GM21360 (cell line): ENCODE data around the gene QRICH1.

ENCODE experiments used
- ATAC-seq: cut with Tn5 transposase; IDR thresholded peaks from one replicate; pipeline ENCODE4 v1.9.1; 2021; ENCODE audit warnings: mild to moderate bottlenecking, moderate library complexity; ENCODE audit not compliant: unreplicated experiment

QRICH1 gene

GRCh38 chr3:49119439-49119838 lies 25.6 kb upstream of the QRICH1 start:
- no peak for ATAC-seq

GRCh38 chr3:49119036-49119435 lies 25.2 kb upstream of the QRICH1 start:
- ATAC-seq = no peak

- no peak for ATAC-seq
These were observed 18.4 kb upstream of the QRICH1 start for GRCh38 chr3:49112262-49112661.

- ATAC-seq = no peak
These were observed 17.5 kb upstream of the QRICH1 start for GRCh38 chr3:49111347-49111746.

- ATAC-seq = no peak
These were observed 16.9 kb upstream of the QRICH1 start for GRCh38 chr3:49110780-49111179.

GRCh38 chr3:49108346-49108745 lies 14.5 kb upstream of the QRICH1 start:
- no peak for ATAC-seq

GRCh38 chr3:49104427-49105291 lies 10.8 kb upstream of the QRICH1 start, which contains the start of gene QARS1:
TSS of gene QARS1 (minus strand) at chr3:49104757. CDS start at chr3:49104733, 24 bp downstream.
- ATAC-seq = peak; percentile 77

- no peak for ATAC-seq
These were observed 10.2 kb upstream of the QRICH1 start for GRCh38 chr3:49104052-49104426.

- no peak for ATAC-seq
These were observed 6.3 kb upstream of the QRICH1 start for GRCh38 chr3:49100046-49100615.

- no peak for ATAC-seq
These were observed 5.2 kb upstream of the QRICH1 start for GRCh38 chr3:49098910-49099630.

GRCh38 chr3:49098429-49098828 lies 4.6 kb upstream of the QRICH1 start:
- no peak for ATAC-seq

- ATAC-seq = peak; percentile 35
These were observed 676 bp downstream of the QRICH1 start for GRCh38 chr3:49092938-49093852.

GRCh38 chr3:49081429-49081828 lies 12.4 kb downstream of the QRICH1 start:
- ATAC-seq = no peak

- ATAC-seq = no peak
These were observed 14.6 kb downstream of the QRICH1 start for GRCh38 chr3:49079270-49079669.

- no peak for ATAC-seq
These were observed 17.2 kb downstream of the QRICH1 start for GRCh38 chr3:49076646-49077045.

GRCh38 chr3:49076116-49076515 lies 17.8 kb downstream of the QRICH1 start:
- ATAC-seq = no peak

- no peak for ATAC-seq
These were observed 35.9 kb downstream of the QRICH1 start for GRCh38 chr3:49058011-49058410.

GRCh38 chr3:49057268-49057667 lies 36.6 kb downstream of the QRICH1 start:
- no peak for ATAC-seq

- no peak for ATAC-seq
These were observed 39.5 kb downstream of the QRICH1 start for GRCh38 chr3:49054344-49054862.

GRCh38 chr3:49053543-49053942 lies 40.3 kb downstream of the QRICH1 start:
- ATAC-seq = no peak
